GM19455 (cell line): ENCODE results near the gene ABCC1.

ENCODE experiments used
- ATAC-seq: cut with Tn5 transposase; IDR thresholded peaks from one replicate; pipeline ENCODE4 v1.9.1; 2021; ENCODE audit not compliant: unreplicated experiment

ABCC1 gene

DNA sequence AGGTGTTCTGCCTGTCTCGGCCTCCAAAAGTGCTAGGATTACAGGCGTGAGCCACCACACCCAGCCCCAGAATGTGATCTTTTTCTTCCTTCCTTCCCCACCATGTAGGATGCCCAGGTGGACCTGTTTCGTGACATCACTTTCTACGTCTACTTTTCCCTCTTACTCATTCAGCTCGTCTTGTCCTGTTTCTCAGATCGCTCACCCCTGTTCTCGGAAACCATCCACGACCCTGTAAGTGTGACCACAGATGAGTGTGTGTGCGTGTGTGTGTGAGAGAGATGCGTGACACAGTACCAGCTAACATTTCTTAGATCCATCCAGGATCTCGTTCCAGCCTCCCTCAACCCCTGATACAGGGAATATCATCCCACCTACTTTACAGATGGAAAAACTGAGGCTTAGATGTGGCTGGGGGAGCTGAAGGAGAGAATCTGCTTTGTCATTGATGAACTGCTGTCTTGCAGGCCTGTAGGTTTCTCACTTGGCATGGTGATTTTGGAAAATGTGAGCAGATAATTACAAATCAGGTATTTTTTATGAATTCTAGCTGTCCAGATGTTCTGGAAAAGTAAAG is 67.1 kb downstream of the ABCC1 start:
- ATAC-seq = no peak

GRCh38 chr16:16017812-16018211 is 68.4 kb downstream of the ABCC1 start:
- ATAC-seq = no peak

GRCh38 chr16:16018705-16019104 is 69.3 kb downstream of the ABCC1 start:
- ATAC-seq = no peak

DNA sequence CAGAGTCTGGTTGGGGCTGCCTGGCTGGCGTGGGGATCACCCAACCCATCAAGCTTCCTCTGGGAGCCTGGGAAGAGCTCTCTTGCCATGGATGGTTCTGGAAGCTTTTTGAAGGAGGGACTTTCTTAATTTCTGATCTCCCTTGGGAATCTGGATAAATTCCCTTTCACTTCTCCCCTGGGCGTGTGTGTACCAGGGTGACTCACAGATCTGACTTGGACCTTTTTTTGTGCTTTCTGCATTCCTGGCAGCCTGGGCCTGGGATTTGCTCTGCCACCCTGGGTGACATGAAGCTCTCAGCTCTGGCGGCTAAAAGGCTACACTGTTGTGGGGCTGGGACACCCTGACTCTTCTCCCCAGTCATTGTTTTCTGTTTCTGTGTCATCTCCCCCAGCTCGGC is 70.1 kb downstream of the ABCC1 start:
- ATAC-seq = no peak

DNA sequence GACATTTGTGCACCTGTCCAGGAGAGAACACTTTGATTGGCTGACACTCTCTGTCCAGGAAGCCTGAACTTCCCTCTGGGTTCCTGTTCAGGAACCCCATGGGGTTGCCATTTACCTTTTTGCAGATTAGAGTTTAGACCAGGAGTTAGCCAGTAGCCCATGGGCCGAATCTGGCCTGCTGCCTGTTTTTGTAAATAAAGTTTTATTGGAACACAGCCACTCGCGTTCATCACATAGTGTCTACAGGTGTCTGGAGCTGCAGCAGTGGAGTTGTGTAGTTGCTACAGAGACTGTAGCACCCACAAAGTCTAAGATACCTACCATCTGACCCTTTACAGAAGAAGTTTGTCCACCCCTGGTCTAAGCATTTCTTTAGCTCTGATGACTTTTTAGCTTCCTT is 70.9 kb downstream of the ABCC1 start:
- ATAC-seq = no peak

GRCh38 chr16:16021020-16021419 is 71.6 kb downstream of the ABCC1 start:
- no peak for ATAC-seq

- ATAC-seq = no peak
Measured at GRCh38 chr16:16021646-16021987, 72.2 kb downstream of the ABCC1 start.

DNA sequence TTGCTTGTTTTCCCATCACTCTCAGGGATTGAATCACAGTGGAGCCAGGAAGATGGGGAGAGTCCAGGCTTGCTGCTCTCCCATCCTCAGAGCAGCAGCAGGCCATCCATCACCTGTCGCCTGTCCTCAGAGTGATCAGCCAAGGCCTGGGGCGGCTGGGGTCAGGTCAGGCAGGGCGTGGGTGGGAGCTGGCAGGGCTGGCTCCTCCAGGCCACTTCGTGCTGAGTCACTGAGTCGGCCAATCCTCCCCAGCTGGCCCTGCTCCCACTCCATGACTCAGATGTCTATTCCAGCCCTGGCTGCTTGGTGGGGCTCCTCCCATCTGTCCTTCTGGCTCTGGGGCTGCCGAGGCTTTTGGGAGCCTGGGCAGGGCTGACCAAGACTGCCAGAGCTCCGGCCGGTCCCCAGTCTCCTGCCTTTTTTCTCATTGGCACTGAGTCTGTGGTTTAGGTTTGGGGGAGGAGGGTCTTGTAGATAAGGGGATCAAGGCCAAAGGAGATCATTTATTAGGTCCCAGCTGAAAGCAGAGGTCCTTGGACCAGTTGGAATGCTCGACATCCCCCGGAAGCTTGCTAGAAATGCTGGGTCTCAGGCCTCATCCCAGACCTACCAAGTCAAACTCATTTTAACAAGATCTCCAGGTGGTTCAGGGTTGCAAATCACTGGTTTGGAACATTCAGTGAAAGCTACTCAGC is 72.7 kb downstream of the ABCC1 start:
- no peak for ATAC-seq

- ATAC-seq = no peak
Measured at GRCh38 chr16:16022683-16023064, 73.3 kb downstream of the ABCC1 start.

DNA sequence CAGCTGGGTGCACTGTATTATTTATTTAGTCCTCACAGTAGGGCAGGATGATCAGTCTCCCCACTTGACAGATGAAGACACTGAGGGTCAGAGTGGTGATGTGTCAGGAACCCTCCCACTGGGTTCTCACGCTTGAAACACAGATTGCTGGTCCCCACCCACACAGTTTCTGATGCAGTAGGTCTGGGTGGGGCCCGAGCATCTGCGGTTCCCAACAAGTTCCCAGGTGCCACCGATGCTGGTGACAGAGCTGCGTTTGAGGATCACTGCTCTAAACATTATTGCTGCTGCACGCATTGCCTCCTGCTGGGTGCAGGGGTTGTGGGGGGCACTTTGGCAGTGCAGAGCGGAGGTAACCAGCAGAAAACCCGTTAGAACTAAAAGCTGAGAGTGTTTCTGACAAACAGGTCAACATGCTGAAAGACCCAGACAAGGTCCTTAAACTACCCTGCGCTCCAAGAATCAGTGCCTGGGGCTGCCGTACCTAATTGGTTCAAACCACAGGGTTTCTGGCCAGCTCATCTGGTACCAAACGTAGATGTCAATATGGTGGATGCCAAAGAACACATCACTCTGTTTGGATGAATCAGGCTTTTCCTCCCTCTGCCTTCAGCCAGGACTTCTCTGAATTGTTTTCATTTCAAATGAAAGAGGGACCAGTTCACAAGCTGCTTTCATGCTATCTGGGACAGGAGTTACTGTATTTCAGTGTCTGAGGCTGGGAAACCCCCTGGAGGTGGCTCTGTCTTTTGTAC is 76.0 kb downstream of the ABCC1 start:
- peak; percentile 68 for ATAC-seq

DNA sequence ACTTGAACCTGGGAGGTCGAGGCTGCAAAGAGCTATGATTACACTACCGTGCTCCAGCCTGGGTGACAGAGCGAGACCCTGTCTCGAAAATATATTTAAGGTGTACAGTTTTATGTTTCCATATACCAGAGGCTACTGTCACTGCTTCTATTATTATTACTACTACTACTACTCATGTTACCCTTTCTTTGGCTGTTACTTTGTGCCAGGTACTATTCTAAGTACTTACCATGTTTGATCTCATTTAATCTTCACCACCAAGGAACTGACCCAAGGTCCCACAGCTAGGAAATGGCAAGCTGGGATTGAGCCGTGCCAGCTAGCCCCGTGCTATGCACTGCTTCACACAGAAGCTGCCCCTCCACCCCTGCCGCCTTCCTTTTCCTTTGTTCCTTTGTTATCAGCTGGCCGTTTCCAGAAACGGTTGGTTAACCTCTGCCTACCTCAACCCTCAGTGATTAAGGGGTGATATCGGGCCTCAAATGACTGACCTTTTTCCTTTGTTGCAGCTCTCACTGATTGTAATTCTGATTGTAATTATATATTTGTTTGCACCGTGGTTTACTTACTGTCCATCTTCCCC is 78.4 kb downstream of the ABCC1 start:
- no peak for ATAC-seq

DNA sequence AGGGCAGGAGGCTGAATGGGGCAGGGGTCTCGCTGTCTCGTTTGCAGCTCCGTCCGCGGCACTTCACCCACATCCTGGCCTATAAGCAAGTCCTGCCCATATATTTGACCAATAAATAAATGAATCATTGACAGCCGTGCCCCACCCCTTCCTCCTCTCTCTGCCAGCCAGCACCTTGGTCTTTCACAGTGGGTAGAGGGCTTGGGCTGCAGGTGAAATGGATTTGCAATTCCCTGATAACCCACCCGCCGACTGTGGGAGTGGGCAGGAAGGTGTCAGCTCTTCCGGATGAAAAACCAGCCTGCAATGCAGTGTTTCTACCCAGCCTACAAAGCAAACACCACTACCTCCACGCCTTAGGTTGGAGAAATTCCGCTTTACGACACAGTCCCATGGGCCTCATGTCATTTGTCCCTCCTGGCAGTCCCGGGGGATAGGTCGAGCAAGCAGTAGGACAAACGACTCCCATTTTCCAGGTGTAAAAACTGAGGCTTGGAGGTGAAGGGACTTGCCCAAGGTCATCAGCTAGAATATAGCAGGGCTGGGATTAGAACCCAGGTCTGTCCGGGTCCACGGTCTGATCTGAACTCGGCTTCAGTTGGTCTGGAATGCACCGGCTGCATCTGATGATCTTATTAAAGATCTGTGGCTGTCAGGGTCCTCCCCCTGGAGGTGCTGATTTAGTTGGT is 79.0 kb downstream of the ABCC1 start:
- ATAC-seq = no peak

GRCh38 chr16:16029431-16030011 is 80.1 kb downstream of the ABCC1 start:
- ATAC-seq = no peak

DNA sequence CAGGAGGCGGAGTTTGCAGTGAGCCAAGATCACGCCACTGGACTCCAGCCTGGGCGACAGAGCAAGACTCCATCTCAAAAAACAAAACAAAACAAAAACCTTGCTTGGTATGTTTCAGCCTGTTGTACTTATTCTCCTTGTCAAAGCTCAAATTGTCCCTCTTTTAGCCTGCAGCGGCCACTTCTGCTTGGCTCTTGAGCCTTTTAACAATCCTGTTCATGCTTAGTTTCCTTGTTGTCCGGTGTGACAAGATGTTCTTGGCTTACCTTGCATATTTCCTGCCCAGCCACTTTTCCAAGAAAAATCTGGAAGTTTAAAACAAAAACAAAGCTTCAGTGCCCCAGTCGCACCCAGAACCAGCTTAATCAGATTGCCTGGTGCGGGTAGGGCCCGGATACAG is 81.0 kb downstream of the ABCC1 start:
- no peak for ATAC-seq

- no peak for ATAC-seq
Measured at GRCh38 chr16:16031401-16031800, 82.0 kb downstream of the ABCC1 start.

GRCh38 chr16:16032271-16032979 is 83.0 kb downstream of the ABCC1 start:
- no peak for ATAC-seq

GRCh38 chr16:16033208-16033717 is 83.8 kb downstream of the ABCC1 start:
- no peak for ATAC-seq

- no peak for ATAC-seq
Measured at GRCh38 chr16:16036359-16036792, 87.0 kb downstream of the ABCC1 start.

DNA sequence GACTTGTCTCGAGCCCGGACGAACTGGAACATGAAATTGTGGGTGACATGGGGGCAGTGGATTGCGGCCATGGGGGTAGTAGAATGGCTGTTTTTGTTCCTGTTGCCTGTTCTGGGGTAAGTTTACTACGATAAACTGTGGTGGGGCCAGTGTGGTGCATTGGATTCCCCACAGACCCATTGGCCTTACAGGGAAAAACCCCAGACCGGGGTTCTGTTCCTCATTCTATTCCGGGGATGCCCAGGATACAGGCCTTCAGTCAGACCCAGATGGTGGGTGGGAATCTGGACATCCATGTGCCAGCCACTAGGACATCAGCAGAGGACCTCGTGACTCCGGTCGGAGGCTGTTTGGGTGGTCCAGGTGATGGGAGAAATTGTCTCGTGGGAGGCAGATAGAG is 88.1 kb downstream of the ABCC1 start:
- ATAC-seq = no peak

GRCh38 chr16:16037970-16038369 is 88.6 kb downstream of the ABCC1 start:
- ATAC-seq = no peak
